DMS114 treated with DMSO at 0.1 percent for 48 hours (cell line): ENCODE measurements around the gene TLNRD1.

ENCODE experiments used
- DNase-seq: peaks from one replicate; lab custom pipeline; 2025; ENCODE audit not compliant: unreplicated experiment; lab: John Stamatoyannopoulos, UW

Gene TLNRD1

GRCh38 chr15:81025721-81026370 lies 25.1 kb downstream of the TLNRD1 start:
- DNase-seq, result no peak

GRCh38 chr15:81026836-81027599 lies 26.3 kb downstream of the TLNRD1 start:
- no peak for DNase-seq

GRCh38 chr15:81029414-81030300 lies 28.9 kb downstream of the TLNRD1 start:
- DNase-seq, result no peak

GRCh38 chr15:81030301-81030750 lies 29.6 kb downstream of the TLNRD1 start:
- no peak for DNase-seq

GRCh38 chr15:81031203-81031602 lies 30.5 kb downstream of the TLNRD1 start:
- no peak for DNase-seq

- no peak for DNase-seq
Observed at GRCh38 chr15:81032355-81032754, 31.6 kb downstream of the TLNRD1 start.

GRCh38 chr15:81032818-81033217 lies 32.1 kb downstream of the TLNRD1 start:
- no peak for DNase-seq

- no peak for DNase-seq
Observed at GRCh38 chr15:81033508-81033907, 32.8 kb downstream of the TLNRD1 start.

- no peak for DNase-seq
Observed at GRCh38 chr15:81037952-81038743, 37.4 kb downstream of the TLNRD1 start.

- DNase-seq, result no peak
Observed at GRCh38 chr15:81038975-81039607, 38.4 kb downstream of the TLNRD1 start.

- DNase-seq, result no peak
Observed at GRCh38 chr15:81040757-81041156, 40.0 kb downstream of the TLNRD1 start.

GRCh38 chr15:81043281-81043934 lies 42.7 kb downstream of the TLNRD1 start:
- no peak for DNase-seq

- no peak for DNase-seq
Observed at GRCh38 chr15:81043935-81044575, 43.3 kb downstream of the TLNRD1 start.

- DNase-seq, result no peak
Observed at GRCh38 chr15:81046290-81046689, 45.6 kb downstream of the TLNRD1 start.

- DNase-seq, result no peak
Observed at GRCh38 chr15:81047928-81048327, 47.2 kb downstream of the TLNRD1 start.

- DNase-seq, result no peak
Observed at GRCh38 chr15:81049835-81050234, 49.1 kb downstream of the TLNRD1 start.

- no peak for DNase-seq
Observed at GRCh38 chr15:81050259-81050658, 49.5 kb downstream of the TLNRD1 start.

GRCh38 chr15:81050805-81051204 lies 50.1 kb downstream of the TLNRD1 start:
- DNase-seq, result no peak

- no peak for DNase-seq
Observed at GRCh38 chr15:81052046-81052445, 51.3 kb downstream of the TLNRD1 start.
